HepG2 (cell line): ENCODE measurements around the gene KCNK17. TPM values are rescaled to one million over a fixed set of nuclear protein-coding genes. Genes with fewer than 3 reads are reported as not detected.

Source experiments
- ATAC-seq: fragments of 200-7000 bp; cut with Tn5 transposase; 3 replicates; pipeline ENCODE4 v1.9.1; 2020; ENCODE audit warnings: mild to moderate bottlenecking, moderate library complexity
- BruUV-seq: library from RNA; stranded (reverse); fragments of 400-500 nt; replicated peaks from 2 replicates; lab custom pipeline; 2021; lab: Mats Ljungman, UMichigan
- CTCF ChIA-PET: fragments of 300-600 bp; formaldehyde crosslinking; extraction: SDS; loops from one replicate; lab custom pipeline; 2021; ENCODE audit warnings: low total read pairs, inconsistent platforms, low intra/inter-chr PET ratio; lab: Yijun Ruan, JAX
- POLR2A ChIA-PET: fragments of 350-600 bp; sonication (Branson Sonifier 250); formaldehyde crosslinking; loops from one replicate; lab custom pipeline; 2020; ENCODE audit warnings: antibody characterized with exemption, inconsistent platforms; lab: Yijun Ruan, JAX
- DNase-seq: peaks from one replicate; pipeline ENCODE4 v3.0.0-alpha.2; 2015; ENCODE audit warnings: low spot score
- FAIRE-seq: peaks from 3 replicates; lab custom pipeline; 2011; peaks lifted over from hg19 to GRCh38; lab: Jason Lieb, UNC
- H2AFZ ChIP-seq: one replicate; pipeline ENCODE4 v1.6.1; 2011; ENCODE audit warnings: low read length, inconsistent platforms
- H3K27ac ChIP-seq: fragments of 300-600 bp; 3 replicates; pipeline ENCODE4 v1.8.0; 2011; ENCODE audit warnings: mixed run types, mild to moderate bottlenecking, mixed read lengths, low read length, inconsistent platforms; ENCODE audit not compliant: insufficient read depth; ENCODE audit errors: extremely low read length
- H3K27me3 ChIP-seq, 2 experiments: fragments of 200-600 bp in 1 of 2; 2 replicates in 1 of 2; 3 replicates in 1 of 2; pipeline versions ENCODE4 v1.6.0 to v1.8.0; 2011; ENCODE audit warnings: low read length in 2 of 2, mild to moderate bottlenecking in 2 of 2, moderate library complexity in 2 of 2, inconsistent platforms in 1 of 2; ENCODE audit not compliant: insufficient read depth in 2 of 2, control insufficient read depth in 1 of 2
- H3K36me3 ChIP-seq, 2 experiments: fragments of 200-600 bp in 1 of 2; replicated peaks in 1 of 2; 2 replicates in 1 of 2; 3 replicates in 1 of 2; pipeline versions ENCODE4 v1.5.1 to v1.8.0; 2011; ENCODE audit warnings: low read length in 2 of 2, inconsistent platforms in 1 of 2; ENCODE audit not compliant: insufficient read depth in 2 of 2, control insufficient read depth in 1 of 2
- H3K4me1 ChIP-seq: 2 replicates; pipeline ENCODE4 v1.5.1; 2012; ENCODE audit warnings: low read length, inconsistent platforms; ENCODE audit not compliant: insufficient read depth
- H3K4me2 ChIP-seq: 2 replicates; pipeline ENCODE4 v1.6.0; 2011; ENCODE audit warnings: low read depth, low read length, inconsistent platforms
- H3K4me3 ChIP-seq, 3 experiments: fragments of 200-600 bp in 1 of 3; sonication (generic), shearing (Covaris generic) in 1 of 3; replicated peaks in 1 of 3; 2 replicates each; pipeline ENCODE4 v1.5.1; 2011 to 2016; ENCODE audit warnings: low read length in 3 of 3, inconsistent platforms in 2 of 3, low read depth in 2 of 3, mild to moderate bottlenecking in 2 of 3, control low read depth in 1 of 3, mixed read lengths in 1 of 3; ENCODE audit not compliant: insufficient read depth in 1 of 3
- H3K79me2 ChIP-seq: one replicate; pipeline ENCODE4 v1.6.1; 2011; ENCODE audit warnings: low read length, inconsistent platforms; ENCODE audit not compliant: insufficient read depth
- H3K9ac ChIP-seq: 2 replicates; pipeline ENCODE4 v1.6.0; 2011; ENCODE audit warnings: mild to moderate bottlenecking, low read depth, low read length, inconsistent platforms; ENCODE audit not compliant: insufficient read depth
- H3K9me3 ChIP-seq: 2 replicates; pipeline ENCODE4 v1.5.1; 2012; ENCODE audit warnings: mild to moderate bottlenecking, low read length
- H4K20me1 ChIP-seq: 2 replicates; pipeline ENCODE4 v1.6.0; 2011; ENCODE audit warnings: inconsistent platforms, mild to moderate bottlenecking, low read length, moderate library complexity; ENCODE audit not compliant: insufficient read depth
- WIZ ChIP-seq: sonication (generic); formaldehyde crosslinking; IDR thresholded peaks from 2 replicates; pipeline ENCODE4 v1.5.1; 2020; ENCODE audit warnings: mild to moderate bottlenecking, missing genetic modification reagents
- ZKSCAN5 ChIP-seq: sonication (generic); formaldehyde crosslinking; IDR thresholded peaks from 2 replicates; pipeline ENCODE4 v1.5.1; 2020; ENCODE audit warnings: mild to moderate bottlenecking, missing genetic modification reagents
- ZNF616 ChIP-seq: sonication (generic); formaldehyde crosslinking; IDR thresholded peaks from 2 replicates; pipeline ENCODE4 v1.5.0; 2020; ENCODE audit warnings: low read depth, mild to moderate bottlenecking, missing genetic modification reagents
- WGBS: methylation state at CpG from one replicate; pipeline ENCODE4 v1.1.6; 2017; ENCODE audit warnings: low lambda C conversion rate; 5-methylcytosine and 5-hydroxymethylcytosine counted together
- in situ Hi-C: cut with HindIII; loops from 2 replicates; pipeline ENCODE4 v1.10.0; 2017; ENCODE audit warnings: low pct_unique_long_range_greater_than_20kb; ENCODE audit not compliant: extremely low pct_ligation_motif_present
- intact Hi-C: fragments of 100-400 bp; cut with micrococcal nuclease; formaldehyde crosslinking; loops from one replicate; pipeline ENCODE4 v1.10.0; 2022; ENCODE audit not compliant: unreplicated experiment
- polyA plus RNA-seq, 8 experiments: library from polyadenylated mRNA; depleted of rRNA in 3 of 8; stranded (reverse) in 7 of 8; unstranded in 1 of 8; fragments of >200 nt; fragmentation: Illumina TruSeq in 4 of 8; extraction: Trizol in 4 of 8; gene quantifications; 2 replicates each; pipeline versions ENCODE4 v1.2.1 to v1.2.3, GENCODE V29; 2011 to 2016; ENCODE audit warnings: low read depth in 4 of 8, missing spikeins in 1 of 8, mixed read lengths in 1 of 8; ENCODE audit not compliant: insufficient read depth in 1 of 8
- total RNA-seq, 5 experiments: library from RNA; depleted of rRNA; stranded (reverse); fragments of >200 nt; fragmentation: Illumina TruSeq; extraction: Trizol; gene quantifications; 2 replicates each; pipeline ENCODE4 v1.2.3, GENCODE V29; 2016; ENCODE audit warnings: low read depth in 1 of 5
- TF ChIP-seq, protein P1 (sequence below), 2 experiments: fragments of 450-650 bp in 1 of 2; sonication (generic) in 1 of 2; formaldehyde crosslinking; IDR thresholded peaks; 2 replicates each; pipeline versions ENCODE4 v1.5.0 to v1.8.0; 2020 to 2022; ENCODE audit warnings: mild to moderate bottlenecking in 1 of 2, missing genetic modification reagents in 1 of 2
- TF ChIP-seq, protein P2 (sequence below): sonication (generic); formaldehyde crosslinking; IDR thresholded peaks from 2 replicates; pipeline ENCODE4 v1.4.0; 2020; ENCODE audit warnings: missing genetic modification reagents
- TF ChIP-seq, protein P3 (sequence below): sonication (generic); formaldehyde crosslinking; conservative IDR thresholded peaks from 2 replicates; pipeline ENCODE4 v1.8.0; 2022; ENCODE audit warnings: mild to moderate bottlenecking, moderate library complexity, missing genetic modification reagents
- TF ChIP-seq, protein P4 (sequence below): sonication (generic); formaldehyde crosslinking; IDR thresholded peaks from 2 replicates; pipeline ENCODE4 v1.4.0; 2020; ENCODE audit warnings: missing genetic modification reagents, borderline replicate concordance

Gene KCNK17
- total and polyA plus RNA-seq, 2 of the 13 experiments (the other 11 are each of a cell fraction or from before 2014, with no cell fraction given), result not detected

DNA sequence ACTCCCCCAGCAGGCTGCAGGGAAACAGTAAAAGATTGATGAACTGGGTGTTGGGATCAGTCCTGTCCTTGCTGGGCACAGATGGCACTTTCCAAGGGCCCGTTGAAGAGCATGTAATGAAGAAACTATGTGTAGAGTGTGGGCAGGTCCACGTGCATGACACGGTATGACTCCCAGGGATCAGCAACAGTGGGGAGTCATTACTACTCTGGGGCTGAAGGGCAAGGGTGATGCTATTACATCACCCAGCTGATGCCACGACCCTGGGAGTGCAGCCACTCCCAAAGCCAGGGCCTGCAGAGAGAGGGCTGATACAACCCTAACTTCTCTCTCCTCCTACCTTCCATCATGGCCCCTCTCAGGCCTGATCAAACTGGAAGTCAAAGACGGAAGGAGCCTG is 20.1 kb downstream of the KCNK17 start:
- CTCF ChIA-PET, result no interaction called here
- POLR2A ChIA-PET, result no interaction called here
- no peaks in the 10 kb centered on the region for H3K36me3 ChIP-seq
- H2AFZ ChIP-seq, result no peak overlapping the region
- intact Hi-C loops (no loop called here), in situ Hi-C loops (no loop called here)
- BruUV-seq, result no TSS peak
- no peaks in the 10 kb centered on the region for H3K79me2 ChIP-seq
- no peak overlapping the region for H3K4me2 ChIP-seq
- no peak overlapping the region for H3K4me3 ChIP-seq
- H3K9me3 ChIP-seq, result no peaks in the 10 kb centered on the region
- peaks cover 14% of the 10 kb centered on the region for H3K4me1 ChIP-seq
- no peak for FAIRE-seq
- no peak for TF ChIP-seq ZNF616
- TF ChIP-seq, protein P1, sequence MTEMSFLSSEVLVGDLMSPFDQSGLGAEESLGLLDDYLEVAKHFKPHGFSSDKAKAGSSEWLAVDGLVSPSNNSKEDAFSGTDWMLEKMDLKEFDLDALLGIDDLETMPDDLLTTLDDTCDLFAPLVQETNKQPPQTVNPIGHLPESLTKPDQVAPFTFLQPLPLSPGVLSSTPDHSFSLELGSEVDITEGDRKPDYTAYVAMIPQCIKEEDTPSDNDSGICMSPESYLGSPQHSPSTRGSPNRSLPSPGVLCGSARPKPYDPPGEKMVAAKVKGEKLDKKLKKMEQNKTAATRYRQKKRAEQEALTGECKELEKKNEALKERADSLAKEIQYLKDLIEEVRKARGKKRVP (CRISPR knock-in tag; IDR thresholded peaks at IDR 0.05), result peak in 1 of 2 experiments; percentile 19; a peak in 1 of 4 replicates
- no peak for ATAC-seq
- WGBS, result 17% methylated on average over 5 of the region's 5 CpGs
- peaks cover 0 to 2% of the 10 kb centered on the region in 2 experiments; a peak in 1 of 5 replicates for H3K27me3 ChIP-seq
- no peak overlapping the region for H3K9ac ChIP-seq
- DNase-seq, result no peak
- no peaks in the 10 kb centered on the region for H4K20me1 ChIP-seq
- no peak overlapping the region for H3K27ac ChIP-seq

DNA sequence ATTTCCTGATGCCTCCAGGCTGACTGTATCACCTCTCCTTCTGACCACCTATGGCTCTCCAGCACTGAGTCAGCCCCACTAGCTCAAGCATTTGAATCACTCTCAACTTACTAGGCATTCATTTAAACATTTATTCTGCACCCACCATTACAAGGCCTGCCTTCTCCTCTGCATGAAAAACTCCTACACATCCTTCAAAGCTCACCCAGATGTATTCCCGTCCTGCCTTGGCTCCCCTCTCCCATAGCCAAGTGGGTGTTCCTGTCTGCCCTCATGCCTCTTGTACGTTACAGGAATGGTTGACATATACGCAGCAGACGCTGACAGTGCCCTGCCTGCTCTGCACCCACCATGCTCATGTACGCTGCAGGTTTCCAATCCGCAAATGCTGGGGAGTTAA is 21.6 kb downstream of the KCNK17 start:
- no peak for FAIRE-seq
- WGBS, result 55% methylated on average over 5 of the region's 6 CpGs
- intact Hi-C loops, result no loop called here
- no peaks in the 10 kb centered on the region for H4K20me1 ChIP-seq
- peaks cover 4% of the 10 kb centered on the region for H3K4me1 ChIP-seq
- no peak overlapping the region for H3K4me2 ChIP-seq
- H3K27me3 ChIP-seq, result no peaks in the 10 kb centered on the region; a peak in 1 of 5 replicates
- ATAC-seq, result no peak
- no peaks in the 10 kb centered on the region for H3K36me3 ChIP-seq
- no peaks in the 10 kb centered on the region for H3K9me3 ChIP-seq
- H3K4me3 ChIP-seq, result no peak overlapping the region
- no peak for DNase-seq
- H3K9ac ChIP-seq, result no peak overlapping the region
- POLR2A ChIA-PET, result no interaction called here
- BruUV-seq, result no TSS peak
- H3K27ac ChIP-seq, result no peak overlapping the region
- in situ Hi-C loops, result no loop called here
- CTCF ChIA-PET, result no interaction called here
- H3K79me2 ChIP-seq, result no peaks in the 10 kb centered on the region
- no peak overlapping the region for H2AFZ ChIP-seq
- no peak for TF ChIP-seq WIZ (CRISPR knock-in tag)
- TF ChIP-seq, protein P2, sequence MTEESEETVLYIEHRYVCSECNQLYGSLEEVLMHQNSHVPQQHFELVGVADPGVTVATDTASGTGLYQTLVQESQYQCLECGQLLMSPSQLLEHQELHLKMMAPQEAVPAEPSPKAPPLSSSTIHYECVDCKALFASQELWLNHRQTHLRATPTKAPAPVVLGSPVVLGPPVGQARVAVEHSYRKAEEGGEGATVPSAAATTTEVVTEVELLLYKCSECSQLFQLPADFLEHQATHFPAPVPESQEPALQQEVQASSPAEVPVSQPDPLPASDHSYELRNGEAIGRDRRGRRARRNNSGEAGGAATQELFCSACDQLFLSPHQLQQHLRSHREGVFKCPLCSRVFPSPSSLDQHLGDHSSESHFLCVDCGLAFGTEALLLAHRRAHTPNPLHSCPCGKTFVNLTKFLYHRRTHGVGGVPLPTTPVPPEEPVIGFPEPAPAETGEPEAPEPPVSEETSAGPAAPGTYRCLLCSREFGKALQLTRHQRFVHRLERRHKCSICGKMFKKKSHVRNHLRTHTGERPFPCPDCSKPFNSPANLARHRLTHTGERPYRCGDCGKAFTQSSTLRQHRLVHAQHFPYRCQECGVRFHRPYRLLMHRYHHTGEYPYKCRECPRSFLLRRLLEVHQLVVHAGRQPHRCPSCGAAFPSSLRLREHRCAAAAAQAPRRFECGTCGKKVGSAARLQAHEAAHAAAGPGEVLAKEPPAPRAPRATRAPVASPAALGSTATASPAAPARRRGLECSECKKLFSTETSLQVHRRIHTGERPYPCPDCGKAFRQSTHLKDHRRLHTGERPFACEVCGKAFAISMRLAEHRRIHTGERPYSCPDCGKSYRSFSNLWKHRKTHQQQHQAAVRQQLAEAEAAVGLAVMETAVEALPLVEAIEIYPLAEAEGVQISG (CRISPR knock-in tag), result no peak
- TF ChIP-seq, protein P3, sequence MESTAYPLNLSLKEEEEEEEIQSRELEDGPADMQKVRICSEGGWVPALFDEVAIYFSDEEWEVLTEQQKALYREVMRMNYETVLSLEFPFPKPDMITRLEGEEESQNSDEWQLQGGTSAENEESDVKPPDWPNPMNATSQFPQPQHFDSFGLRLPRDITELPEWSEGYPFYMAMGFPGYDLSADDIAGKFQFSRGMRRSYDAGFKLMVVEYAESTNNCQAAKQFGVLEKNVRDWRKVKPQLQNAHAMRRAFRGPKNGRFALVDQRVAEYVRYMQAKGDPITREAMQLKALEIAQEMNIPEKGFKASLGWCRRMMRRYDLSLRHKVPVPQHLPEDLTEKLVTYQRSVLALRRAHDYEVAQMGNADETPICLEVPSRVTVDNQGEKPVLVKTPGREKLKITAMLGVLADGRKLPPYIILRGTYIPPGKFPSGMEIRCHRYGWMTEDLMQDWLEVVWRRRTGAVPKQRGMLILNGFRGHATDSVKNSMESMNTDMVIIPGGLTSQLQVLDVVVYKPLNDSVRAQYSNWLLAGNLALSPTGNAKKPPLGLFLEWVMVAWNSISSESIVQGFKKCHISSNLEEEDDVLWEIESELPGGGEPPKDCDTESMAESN (CRISPR knock-in tag), result no peak
- TF ChIP-seq ZKSCAN5 (CRISPR knock-in tag), result no peak
- TF ChIP-seq, protein P4, sequence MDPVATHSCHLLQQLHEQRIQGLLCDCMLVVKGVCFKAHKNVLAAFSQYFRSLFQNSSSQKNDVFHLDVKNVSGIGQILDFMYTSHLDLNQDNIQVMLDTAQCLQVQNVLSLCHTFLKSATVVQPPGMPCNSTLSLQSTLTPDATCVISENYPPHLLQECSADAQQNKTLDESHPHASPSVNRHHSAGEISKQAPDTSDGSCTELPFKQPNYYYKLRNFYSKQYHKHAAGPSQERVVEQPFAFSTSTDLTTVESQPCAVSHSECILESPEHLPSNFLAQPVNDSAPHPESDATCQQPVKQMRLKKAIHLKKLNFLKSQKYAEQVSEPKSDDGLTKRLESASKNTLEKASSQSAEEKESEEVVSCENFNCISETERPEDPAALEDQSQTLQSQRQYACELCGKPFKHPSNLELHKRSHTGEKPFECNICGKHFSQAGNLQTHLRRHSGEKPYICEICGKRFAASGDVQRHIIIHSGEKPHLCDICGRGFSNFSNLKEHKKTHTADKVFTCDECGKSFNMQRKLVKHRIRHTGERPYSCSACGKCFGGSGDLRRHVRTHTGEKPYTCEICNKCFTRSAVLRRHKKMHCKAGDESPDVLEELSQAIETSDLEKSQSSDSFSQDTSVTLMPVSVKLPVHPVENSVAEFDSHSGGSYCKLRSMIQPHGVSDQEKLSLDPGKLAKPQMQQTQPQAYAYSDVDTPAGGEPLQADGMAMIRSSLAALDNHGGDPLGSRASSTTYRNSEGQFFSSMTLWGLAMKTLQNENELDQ (CRISPR knock-in tag), result no peak
